ENCODE results near the gene MARCHF3. TPM values are rescaled to one million over a fixed set of nuclear protein-coding genes. Genes with fewer than 3 reads are reported as not detected.
"Not testable (repeated sequence)": the region's sequence is repeated elsewhere in the genome, so short reads cannot be mapped to it uniquely, and the experiment has no call there.

Gene MARCHF3
- total RNA-seq, 4 donors from 2014 or later: 1.5 to 12.8 (median 6.0) TPM

- WGBS, 2 donors (ENCODE audit: low coverage in 1 of 2): 75 to 80% methylated on average over 7 to 8 of the region's 8 CpGs
- H3K36me3 ChIP-seq: no peaks in the 10 kb centered on the region
- H3K27me3 ChIP-seq: peaks cover 21% of the 10 kb centered on the region
- no peak overlapping the region for H3K4me3 ChIP-seq
- peaks cover 0 to 23% (median 0%) of the 10 kb centered on the region in 3 donors for H3K4me1 ChIP-seq
- ATAC-seq: no peak
- no peak overlapping the region for H3K27ac ChIP-seq
- H3K9me3 ChIP-seq: no peaks in the 10 kb centered on the region
- no peak for TF ChIP-seq CTCF (IDR thresholded peaks at IDR 0.05)
- no peak for TF ChIP-seq EP300 (IDR thresholded peaks at IDR 0.05)
These were observed 175.1 kb downstream of the MARCHF3 start for GRCh38 chr5:126855266-126855665.

- no CpG with 5 or more reads among the region's 35 CpGs for WGBS, 2 donors (ENCODE audit: low coverage in 1 of 2)
- Histone ChIP-seq H3K9me3 (no peaks in the 10 kb centered on the region), H3K4me1 (peaks cover 0 to 23% (median 0%) of the 10 kb centered on the region in 3 donors), H3K27me3 (peaks cover 21% of the 10 kb centered on the region), H3K36me3 (no peaks in the 10 kb centered on the region), H3K4me3 (no peak overlapping the region), H3K27ac (no peak overlapping the region)
- no peak for ATAC-seq
- TF ChIP-seq EP300 (IDR thresholded peaks at IDR 0.05) (no peak), CTCF (IDR thresholded peaks at IDR 0.05) (no peak), POLR2A (IDR thresholded peaks at IDR 0.05) (no peak), POLR2AphosphoS5 (IDR thresholded peaks at IDR 0.05) (no peak)
These were observed 175.7 kb downstream of the MARCHF3 start for GRCh38 chr5:126854526-126855110.

- H3K27ac ChIP-seq, ATAC-seq, H3K36me3 ChIP-seq, H3K9me3 ChIP-seq, H3K4me3 ChIP-seq: not testable (repeated sequence)
- 90 to 93% methylated on average over 9 to 13 of the region's 27 CpGs for WGBS, 2 donors (ENCODE audit: low coverage in 1 of 2)
- peaks cover 0 to 25% (median 0%) of the 10 kb centered on the region in 3 donors for H3K4me1 ChIP-seq
- H3K27me3 ChIP-seq: peaks cover 18% of the 10 kb centered on the region
These were observed 176.6 kb downstream of the MARCHF3 start for GRCh38 chr5:126853541-126854307.

GRCh38 chr5:126852841-126853271 is 177.5 kb downstream of the MARCHF3 start:
- Histone ChIP-seq H3K27ac (peak overlapping the region in 3 of 4 donors; percentile 32 to 67 (median 47)), H3K4me3 (no peak overlapping the region), H3K4me1 (peaks cover 0 to 29% (median 0%) of the 10 kb centered on the region in 3 donors), H3K36me3 (no peaks in the 10 kb centered on the region), H3K9me3 (no peaks in the 10 kb centered on the region), H3K27me3 (peaks cover 14% of the 10 kb centered on the region)
- no peak for ATAC-seq
- TF ChIP-seq POLR2A (IDR thresholded peaks at IDR 0.05): no peak
- no peak for TF ChIP-seq POLR2AphosphoS5 (IDR thresholded peaks at IDR 0.05)
- no peak for TF ChIP-seq EP300 (IDR thresholded peaks at IDR 0.05)
- no peak for TF ChIP-seq CTCF (IDR thresholded peaks at IDR 0.05)
- 48 to 60% methylated on average over 1 to 5 of the region's 7 CpGs for WGBS, 2 donors (ENCODE audit: low coverage in 1 of 2)

GRCh38 chr5:126852091-126852571 is 178.2 kb downstream of the MARCHF3 start:
- peaks cover 14% of the 10 kb centered on the region for H3K27me3 ChIP-seq
- peak; percentile 81 for ATAC-seq
- TF ChIP-seq EP300 (IDR thresholded peaks at IDR 0.05): no peak
- peak; percentile 61 for TF ChIP-seq POLR2AphosphoS5 (IDR thresholded peaks at IDR 0.05)
- no peak overlapping the region for H3K4me3 ChIP-seq
- H3K4me1 ChIP-seq: peaks cover 0 to 28% (median 4%) of the 10 kb centered on the region in 3 donors
- no peaks in the 10 kb centered on the region for H3K36me3 ChIP-seq
- peak overlapping the region in 3 of 4 donors; percentile 32 to 67 (median 47) for H3K27ac ChIP-seq
- H3K9me3 ChIP-seq: no peaks in the 10 kb centered on the region
- WGBS, 2 donors (ENCODE audit: low coverage in 1 of 2): 45 to 50% methylated on average over 3 to 4 of the region's 4 CpGs

Measured in gastroesophageal sphincter (tissue), 4 donors.